ENCODE data around the gene EPHB1.
A peak's percentile ranks its signal among the peaks of the same experiment; 100 is the strongest.

EPHB1 gene

DNA sequence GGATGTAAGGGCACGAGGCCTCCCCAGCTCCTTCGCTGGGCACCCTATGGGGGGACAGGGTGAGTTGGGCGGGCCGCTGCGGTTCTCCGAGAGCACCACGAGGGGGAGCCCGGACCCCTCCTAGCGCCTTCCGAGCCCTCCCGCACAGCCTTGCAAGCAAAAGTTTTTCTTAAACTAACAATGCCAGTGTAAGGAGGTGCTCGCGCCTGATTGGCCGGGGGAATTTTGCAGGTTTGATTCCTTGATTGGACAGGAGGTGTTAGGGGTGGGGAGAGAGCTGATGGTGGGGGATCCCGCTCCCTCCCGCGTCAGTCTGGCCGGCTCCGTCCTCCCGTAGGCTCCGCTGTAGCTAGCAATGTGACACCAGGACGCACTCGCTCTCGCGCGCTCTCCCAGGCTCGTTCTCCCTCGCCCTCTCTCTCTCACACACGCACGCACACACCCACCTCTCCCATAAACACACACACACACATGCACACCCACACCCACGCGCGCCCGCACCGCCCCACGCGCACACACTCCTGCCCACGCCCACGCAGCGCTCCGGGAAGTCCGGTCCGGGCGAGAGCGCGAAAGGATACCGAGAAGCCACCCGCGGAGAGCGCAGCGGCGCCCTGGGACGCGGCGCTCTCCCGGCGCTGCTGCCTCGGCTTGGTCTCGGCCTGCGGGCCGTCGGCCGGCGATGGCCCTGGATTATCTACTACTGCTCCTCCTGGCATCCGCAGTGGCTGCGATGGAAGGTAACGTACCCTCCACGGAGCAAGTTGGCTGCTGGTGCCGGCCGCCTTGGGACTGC is at the start of gene EPHB1:
Gene EPHB1 (plus strand): TSS at position 311 of the 796 bp plus-strand sequence.
- H3K4me3 ChIP-seq = peak within 1 kb of the TSS; percentile 19 to 63 (median 43)
- H3K27ac ChIP-seq = peak within 1 kb of the TSS in 5 of 21 experiments; percentile 6 to 50 (median 15)

GRCh38 chr3:134748698-134749097 is 46.4 kb upstream of the EPHB1 start:
- Histone ChIP-seq H3K27ac (no peak overlapping the region), H3K4me3 (no peak overlapping the region)

DNA sequence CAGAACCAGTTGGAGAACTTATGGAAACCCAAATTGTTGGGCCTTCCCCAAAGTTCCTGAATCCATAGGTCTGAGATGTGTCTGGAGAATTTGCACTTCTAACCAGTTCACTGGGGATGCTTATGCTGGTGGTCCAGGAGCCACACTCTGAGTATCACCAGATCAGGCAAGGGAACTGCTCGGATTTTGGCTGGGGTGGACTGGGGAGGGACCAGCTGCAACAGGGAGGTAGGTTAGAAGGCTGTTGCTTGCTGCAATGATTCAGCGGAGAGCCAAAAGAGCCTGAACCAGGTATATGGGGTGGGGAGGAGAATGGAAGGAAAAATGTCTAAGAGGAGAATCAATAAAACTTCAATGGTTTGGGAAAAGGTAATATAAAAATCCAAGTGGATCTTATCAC is 45.9 kb upstream of the EPHB1 start:
- Histone ChIP-seq H3K27ac (no peak overlapping the region), H3K4me3 (no peak overlapping the region)

GRCh38 chr3:134749802-134750553 is 45.1 kb upstream of the EPHB1 start:
- Histone ChIP-seq H3K4me3 (no peak overlapping the region), H3K27ac (no peak overlapping the region)

- Histone ChIP-seq H3K27ac (no peak overlapping the region), H3K4me3 (no peak overlapping the region)
Observed at GRCh38 chr3:134751831-134752230, 43.2 kb upstream of the EPHB1 start.

- no peak overlapping the region for H3K27ac ChIP-seq
- H3K4me3 ChIP-seq = no peak overlapping the region
Observed at GRCh38 chr3:134752761-134753461, 42.1 kb upstream of the EPHB1 start.

DNA sequence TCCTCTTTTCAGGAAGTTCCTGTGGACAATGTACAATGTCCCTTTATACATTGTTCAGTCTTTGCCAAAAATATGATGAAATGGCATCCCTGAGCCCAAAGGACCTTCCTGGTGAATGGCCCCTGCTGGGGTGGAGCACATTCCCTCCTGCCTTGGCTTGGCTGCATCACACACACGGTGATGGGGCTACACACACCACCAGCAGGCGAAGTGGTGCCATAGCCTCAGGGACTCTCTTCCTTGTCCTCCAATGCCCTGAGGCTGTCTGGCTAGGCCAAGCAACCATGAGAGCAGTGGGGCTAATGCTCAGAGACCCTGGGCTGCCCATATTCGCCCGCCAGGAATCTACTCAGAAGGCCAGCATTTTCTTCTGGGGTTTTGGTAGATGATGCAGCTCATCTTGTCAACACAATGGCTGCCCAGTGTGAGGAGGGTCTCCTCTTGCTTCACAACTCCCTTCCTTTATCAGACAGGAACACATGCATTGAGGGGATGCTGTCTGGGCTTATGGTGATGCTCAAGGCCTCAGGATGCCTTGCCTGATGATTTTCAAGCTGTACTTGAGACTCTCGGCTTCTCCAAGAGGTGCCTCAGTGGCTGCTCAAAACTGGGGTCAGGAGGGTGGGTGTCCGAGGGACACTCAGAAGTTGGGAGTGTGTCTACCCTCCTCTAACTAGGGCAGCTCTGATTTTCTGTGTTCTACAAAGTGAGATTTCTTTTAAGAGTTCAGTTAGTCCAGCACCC is 40.9 kb upstream of the EPHB1 start:
- Histone ChIP-seq H3K4me3 (no peak overlapping the region), H3K27ac (no peak overlapping the region)

GRCh38 chr3:134754768-134755559 is 40.1 kb upstream of the EPHB1 start:
- H3K27ac ChIP-seq = no peak overlapping the region
- H3K4me3 ChIP-seq = no peak overlapping the region

DNA sequence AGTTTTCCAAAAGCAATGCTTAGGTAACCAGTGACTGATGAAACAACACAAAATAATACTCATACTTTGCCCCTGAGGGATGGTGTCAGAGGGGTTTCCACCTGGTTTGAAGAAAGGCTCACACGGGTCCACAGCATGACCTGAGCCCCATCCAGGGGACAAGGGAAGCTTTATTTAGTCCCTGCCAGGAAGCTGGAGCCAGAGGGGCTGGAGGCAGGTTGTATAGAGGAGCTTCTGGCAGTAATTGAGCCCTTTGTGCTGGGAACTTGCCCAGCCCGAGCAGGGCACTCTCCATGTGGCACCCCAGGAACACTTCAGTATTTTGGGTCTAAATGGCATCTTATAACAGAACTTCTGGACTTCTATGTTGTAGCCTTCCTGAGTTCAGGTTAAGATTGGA is 39.2 kb upstream of the EPHB1 start:
- Histone ChIP-seq H3K27ac (no peak overlapping the region), H3K4me3 (no peak overlapping the region)

DNA sequence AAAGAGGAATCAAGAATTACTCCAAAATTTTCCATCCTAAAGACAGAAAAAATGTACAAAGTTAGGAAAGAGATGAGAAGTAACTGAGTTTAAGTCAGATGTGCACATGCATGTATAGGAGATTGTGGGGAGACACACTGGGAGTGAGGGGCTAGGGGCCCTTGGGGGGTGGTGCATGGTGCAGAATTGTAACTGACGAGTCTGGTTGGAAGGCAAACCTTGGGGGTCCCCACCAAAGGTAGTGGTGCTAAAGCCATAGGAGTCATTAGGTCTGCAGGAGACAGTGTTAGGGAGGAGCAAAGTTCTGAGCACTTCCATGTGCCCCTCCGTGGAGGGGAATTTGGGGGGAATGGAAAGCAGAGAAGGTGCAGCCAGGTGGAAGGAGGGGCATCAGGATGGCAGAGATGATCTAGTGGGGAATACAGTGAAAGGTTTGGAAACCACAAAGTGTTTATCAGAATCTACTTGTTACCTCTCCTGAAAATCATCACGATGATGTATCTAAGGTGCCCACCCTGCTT is 37.5 kb upstream of the EPHB1 start:
- Histone ChIP-seq H3K4me3 (no peak overlapping the region), H3K27ac (no peak overlapping the region)

DNA sequence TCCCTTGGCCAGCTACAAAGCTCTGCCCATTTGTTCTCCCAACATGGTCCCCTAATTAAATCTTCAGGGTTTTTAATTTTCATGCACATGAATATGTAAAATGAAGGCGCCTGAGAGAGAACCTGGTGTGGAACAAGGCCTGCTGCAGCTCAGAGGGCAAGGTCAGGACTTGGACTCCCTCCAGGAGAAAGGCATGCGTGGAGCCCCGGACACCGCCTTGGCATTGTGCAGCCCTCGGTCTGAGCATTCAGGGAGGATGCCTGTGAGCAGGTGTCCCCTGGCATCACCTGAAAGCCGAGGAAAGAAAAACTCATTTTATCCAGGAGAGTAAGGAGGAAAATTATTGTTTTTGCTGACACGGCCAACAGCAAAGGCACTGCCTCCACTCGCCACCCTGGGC is 33.8 kb upstream of the EPHB1 start:
- H3K27ac ChIP-seq = no peak overlapping the region
- H3K4me3 ChIP-seq = no peak overlapping the region

- Histone ChIP-seq H3K4me3 (no peak overlapping the region), H3K27ac (no peak overlapping the region)
Observed at GRCh38 chr3:134762016-134762415, 33.0 kb upstream of the EPHB1 start.

DNA sequence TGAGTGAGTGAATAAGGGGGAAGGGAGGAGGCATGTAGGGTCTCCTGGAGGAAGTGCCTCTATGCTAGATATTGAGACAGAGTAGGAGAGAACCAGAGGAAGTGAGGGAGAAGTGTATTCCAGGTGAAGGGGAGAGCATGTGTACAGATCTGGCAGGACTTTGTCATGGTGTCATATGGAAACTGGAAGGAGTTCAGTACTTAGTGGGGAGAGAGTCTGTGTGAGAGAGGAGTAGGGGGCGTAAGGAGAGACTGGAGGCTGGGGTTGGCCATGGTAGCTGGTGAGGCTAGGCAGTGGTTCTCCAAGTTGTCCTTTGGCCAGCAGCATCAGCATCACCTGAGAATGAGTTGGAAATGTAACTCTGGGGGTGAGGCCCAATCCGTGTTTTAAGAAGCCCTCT is 29.6 kb upstream of the EPHB1 start:
- no peak overlapping the region for H3K27ac ChIP-seq

GRCh38 chr3:134766290-134766689 is 28.8 kb upstream of the EPHB1 start:
- H3K27ac ChIP-seq = no peak overlapping the region
- no peak overlapping the region for H3K4me3 ChIP-seq

More for the DNA sequence above, 29.6 kb upstream of the EPHB1 start:
- no peak overlapping the region for H3K4me3 ChIP-seq

DNA sequence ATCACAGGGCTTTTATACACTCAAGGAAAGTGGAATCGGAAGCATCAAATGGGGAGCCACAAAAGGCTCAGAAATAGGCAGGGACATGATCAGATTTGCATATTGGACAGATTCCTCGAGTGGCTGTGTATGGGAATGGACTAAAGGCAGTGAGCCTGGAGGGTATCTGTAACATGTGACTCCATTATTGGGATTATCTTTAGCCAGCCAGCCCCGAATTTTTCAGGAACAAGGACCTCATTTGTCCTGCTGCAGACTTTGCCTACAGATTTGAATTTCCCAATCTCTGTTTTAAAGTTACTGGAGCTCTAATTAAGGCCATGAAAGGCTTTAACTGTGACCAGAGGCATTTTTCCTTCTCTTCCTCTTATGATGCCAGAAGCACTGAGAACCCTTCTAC is 26.9 kb upstream of the EPHB1 start:
- H3K4me3 ChIP-seq = no peak overlapping the region
- no peak overlapping the region for H3K27ac ChIP-seq

- Histone ChIP-seq H3K4me3 (no peak overlapping the region), H3K27ac (peak overlapping the region in 1 of 21 experiments; percentile 11)
Observed at GRCh38 chr3:134768837-134769236, 26.2 kb upstream of the EPHB1 start.

GRCh38 chr3:134769287-134769868 is 25.7 kb upstream of the EPHB1 start:
- Histone ChIP-seq H3K4me3 (no peak overlapping the region), H3K27ac (peak overlapping the region in 1 of 21 experiments; percentile 11)

DNA sequence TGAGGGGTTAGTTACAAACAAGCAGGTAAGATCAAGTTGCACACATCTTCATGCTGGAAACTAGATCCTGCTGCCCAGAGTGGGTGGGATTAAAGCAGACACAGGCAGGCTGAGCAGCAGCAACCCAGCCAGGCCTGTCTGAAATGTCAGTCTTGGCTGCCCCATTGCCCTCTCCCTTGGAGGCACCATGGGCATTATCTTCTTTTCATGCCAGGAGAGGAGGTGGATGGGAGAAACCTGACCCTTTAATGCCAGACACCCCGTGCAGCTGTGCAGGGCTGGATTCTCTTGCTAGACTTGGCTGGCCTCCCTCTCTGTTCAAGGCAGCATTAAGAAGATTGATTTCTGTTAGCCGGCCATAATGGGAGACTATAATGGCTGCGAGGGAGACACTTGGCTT is 23.0 kb upstream of the EPHB1 start:
- no peak overlapping the region for H3K27ac ChIP-seq

GRCh38 chr3:134772591-134772990 is 22.5 kb upstream of the EPHB1 start:
- Histone ChIP-seq H3K27ac (no peak overlapping the region), H3K4me3 (no peak overlapping the region)

More for the DNA sequence above, 23.0 kb upstream of the EPHB1 start:
- no peak overlapping the region for H3K4me3 ChIP-seq
